Measurements from ENCODE around the gene DIP2C.

DIP2C gene

GRCh38 chr10:610642-611305 lies 78.7 kb downstream of the DIP2C start:
- DNase-seq (ENCODE audit: low read depth), result peak; percentile 14

GRCh38 chr10:609868-610545 lies 79.5 kb downstream of the DIP2C start:
- DNase-seq (ENCODE audit: low read depth), result no peak

GRCh38 chr10:609262-609658 lies 80.2 kb downstream of the DIP2C start:
- DNase-seq (ENCODE audit: low read depth), result no peak

GRCh38 chr10:608331-609261 lies 80.9 kb downstream of the DIP2C start:
- no peak for DNase-seq (ENCODE audit: low read depth)

GRCh38 chr10:607545-608185 lies 81.8 kb downstream of the DIP2C start:
- DNase-seq (ENCODE audit: low read depth), result no peak

- no peak for DNase-seq (ENCODE audit: low read depth)
Observed at GRCh38 chr10:606762-607544, 82.5 kb downstream of the DIP2C start.

GRCh38 chr10:605632-606325 lies 83.7 kb downstream of the DIP2C start:
- DNase-seq (ENCODE audit: low read depth), result no peak

GRCh38 chr10:604716-605631 lies 84.5 kb downstream of the DIP2C start:
- no peak for DNase-seq (ENCODE audit: low read depth)

GRCh38 chr10:603745-604144 lies 85.7 kb downstream of the DIP2C start:
- DNase-seq (ENCODE audit: low read depth), result no peak

GRCh38 chr10:602391-603005 lies 87.0 kb downstream of the DIP2C start:
- no peak for DNase-seq (ENCODE audit: low read depth)

GRCh38 chr10:601660-601963 lies 87.9 kb downstream of the DIP2C start:
- no peak for DNase-seq (ENCODE audit: low read depth)

GRCh38 chr10:600876-601659 lies 88.4 kb downstream of the DIP2C start:
- DNase-seq (ENCODE audit: low read depth), result no peak

GRCh38 chr10:600234-600633 lies 89.2 kb downstream of the DIP2C start:
- no peak for DNase-seq (ENCODE audit: low read depth)

- no peak for DNase-seq (ENCODE audit: low read depth)
Observed at GRCh38 chr10:599767-600166, 89.7 kb downstream of the DIP2C start.

GRCh38 chr10:598415-599170 lies 90.9 kb downstream of the DIP2C start:
- no peak for DNase-seq (ENCODE audit: low read depth)

- no peak for DNase-seq (ENCODE audit: low read depth)
Observed at GRCh38 chr10:597976-598375, 91.5 kb downstream of the DIP2C start.

GRCh38 chr10:596725-597345 lies 92.6 kb downstream of the DIP2C start:
- no peak for DNase-seq (ENCODE audit: low read depth)

All from activated gamma-delta T cell treated with anti-CD3 and anti-CD28 coated beads, Interleukin-2, amount 50 U/mL, for 16 hours (primary cell).